Body of pancreas (tissue), 4 donors: ENCODE data around the gene ALLC. TPM values are rescaled to one million over a fixed set of nuclear protein-coding genes. Genes with fewer than 3 reads are reported as not detected.

Source experiments
- ATAC-seq: fragments of 150-250 bp; one replicate; pipeline ENCODE4 v1.9.1; 2016
- DNase-seq, 4 donors: peaks; one replicate each; pipeline ENCODE4 v3.0.0-alpha.2; 2019
- H3K27ac ChIP-seq, 4 donors: fragments of 200-600 bp; sonication (generic); 1 replicate in 3 of 4; 2 replicates in 1 of 4; pipeline versions ENCODE4 v1.5.1 to v1.6.1; 2016 to 2019; ENCODE audit warnings: mild to moderate bottlenecking in 1 of 4, mixed read lengths in 1 of 4, moderate library complexity in 1 of 4
- H3K27me3 ChIP-seq, 2 donors: fragments of 200-600 bp; sonication (generic); one replicate each; pipeline ENCODE4 v1.6.0; 2016; ENCODE audit warnings: mild to moderate bottlenecking in 1 of 2
- H3K36me3 ChIP-seq, 2 donors: fragments of 200-600 bp; sonication (generic); replicated peaks in 1 of 2; 2 replicates each; pipeline ENCODE4 v1.5.1; 2016; ENCODE audit warnings: low read depth in 2 of 2; ENCODE audit not compliant: insufficient read depth in 1 of 2
- H3K4me1 ChIP-seq: fragments of 200-600 bp; sonication (generic); one replicate; pipeline ENCODE4 v1.6.0; 2016
- H3K4me3 ChIP-seq, 2 donors: fragments of 200-600 bp; sonication (generic); 1 replicate in 1 of 2; 2 replicates in 1 of 2; pipeline ENCODE4 v1.5.1; 2016 to 2019
- H3K9me3 ChIP-seq, 3 donors: fragments of 200-600 bp; sonication (generic); 1 replicate in 2 of 3; 2 replicates in 1 of 3; pipeline ENCODE4 v1.5.1; 2016
- CTCF ChIP-seq, 7 experiments: fragments of 450-650 bp in 4 of 7; fragments of 200-600 bp in 3 of 7; sonication (generic) in 3 of 7; IDR thresholded peaks; one replicate each; pipeline ENCODE4 v1.5.1; 2016 to 2019; ENCODE audit warnings: antibody characterized with exemption in 7 of 7
- POLR2A ChIP-seq, 3 donors: fragments of 450-650 bp; IDR thresholded peaks; one replicate each; pipeline ENCODE4 v1.6.1; 2016; ENCODE audit warnings: antibody characterized with exemption in 3 of 3, mild to moderate bottlenecking in 2 of 3
- WGBS, 2 donors: methylation state at CpG; one replicate each; pipeline ENCODE4 v1.1.5; 2017; 5-methylcytosine and 5-hydroxymethylcytosine counted together
- intact Hi-C: fragments of 100-400 bp; cut with DNase I; formaldehyde crosslinking; loops from one replicate; pipeline ENCODE4 v1.15.1; 2023
- total RNA-seq, 2 donors: library from RNA; depleted of rRNA; stranded (reverse); fragments of >200 nt; gene quantifications; one replicate each; pipeline ENCODE4 v1.1.0, GENCODE V29; 2016

ALLC gene
- total RNA-seq, 2 donors from 2014 or later, result not detected

GRCh38 chr2:3672861-3673678, 15.1 kb downstream of the ALLC start:
- no peak for TF ChIP-seq CTCF (IDR thresholded peaks at IDR 0.05)
- TF ChIP-seq POLR2A (IDR thresholded peaks at IDR 0.05), result no peak
- intact Hi-C loops, result no loop called here

GRCh38 chr2:3674066-3674845, 16.3 kb downstream of the ALLC start:
- ATAC-seq (no peak), DNase-seq (no peak)
- H3K4me3 ChIP-seq, result no peak overlapping the region
- H3K4me1 ChIP-seq, result no peaks in the 10 kb centered on the region
- H3K9me3 ChIP-seq, result no peaks in the 10 kb centered on the region
- no peaks in the 10 kb centered on the region for H3K27me3 ChIP-seq
- 68 to 80% methylated on average over 9 of the region's 9 CpGs for WGBS, 2 donors
- intact Hi-C loops, result no loop called here
- H3K36me3 ChIP-seq, result no peaks in the 10 kb centered on the region
- TF ChIP-seq CTCF (IDR thresholded peaks at IDR 0.05) (no peak), POLR2A (IDR thresholded peaks at IDR 0.05) (no peak)
- no peak overlapping the region for H3K27ac ChIP-seq

More at GRCh38 chr2:3672861-3673678, 15.1 kb downstream of the ALLC start:
- H3K27me3 ChIP-seq, result no peaks in the 10 kb centered on the region
- H3K27ac ChIP-seq, result no peak overlapping the region
- no peaks in the 10 kb centered on the region for H3K9me3 ChIP-seq
- H3K36me3 ChIP-seq, result no peaks in the 10 kb centered on the region
- 70 to 82% methylated on average over 7 to 9 of the region's 9 CpGs for WGBS, 2 donors
- no peak for ATAC-seq
- H3K4me1 ChIP-seq, result no peaks in the 10 kb centered on the region
- no peak overlapping the region for H3K4me3 ChIP-seq
- no peak for DNase-seq

- ATAC-seq (no peak), DNase-seq (no peak)
- Histone ChIP-seq H3K9me3 (no peaks in the 10 kb centered on the region), H3K27ac (no peak overlapping the region), H3K4me3 (no peak overlapping the region), H3K27me3 (no peaks in the 10 kb centered on the region), H3K36me3 (no peaks in the 10 kb centered on the region), H3K4me1 (no peaks in the 10 kb centered on the region)
- no peak for TF ChIP-seq CTCF (IDR thresholded peaks at IDR 0.05)
- TF ChIP-seq POLR2A (IDR thresholded peaks at IDR 0.05), result no peak
- WGBS, 2 donors, result 80 to 86% methylated on average over 4 of the region's 4 CpGs
- intact Hi-C loops, result no loop called here
Observed at GRCh38 chr2:3675687-3676086, 17.7 kb downstream of the ALLC start.

- ATAC-seq (no peak), DNase-seq (no peak)
- no peak for TF ChIP-seq POLR2A (IDR thresholded peaks at IDR 0.05)
- no peak for TF ChIP-seq CTCF (IDR thresholded peaks at IDR 0.05)
- no peak overlapping the region for H3K4me3 ChIP-seq
- 70 to 73% methylated on average over 6 to 9 of the region's 9 CpGs for WGBS, 2 donors
- no peaks in the 10 kb centered on the region for H3K9me3 ChIP-seq
- no peaks in the 10 kb centered on the region for H3K27me3 ChIP-seq
- intact Hi-C loops, result no loop called here
- no peaks in the 10 kb centered on the region for H3K36me3 ChIP-seq
- no peaks in the 10 kb centered on the region for H3K4me1 ChIP-seq
- H3K27ac ChIP-seq, result no peak overlapping the region
Observed at GRCh38 chr2:3677436-3677835, 19.4 kb downstream of the ALLC start.
